ENCODE data around the gene BCL11A.

The BCL11A gene

GRCh38 chr2:60553495-60554073 is at the start of gene BCL11A:
TSS of gene BCL11A (minus strand) at chr2:60553654. CDS start at chr2:60553270, 384 bp downstream.
- Histone ChIP-seq H3K9me3 (ENCODE audit: severe bottlenecking) (no peaks in the 10 kb centered on the region), H3K36me3 (ENCODE audit: low read depth) (no peaks in the 10 kb centered on the region), H3K4me3 (ENCODE audit: severe bottlenecking) (peak within 1 kb of the TSS; percentile 50), H3K27me3 (ENCODE audit: insufficient read depth, poor library complexity, severe bottlenecking) (peaks cover 62% of the 10 kb centered on the region), H3K27ac (ENCODE audit: poor library complexity, severe bottlenecking) (peak within 1 kb of the TSS; percentile 74), H3K4me1 (ENCODE audit: insufficient read depth, poor library complexity, severe bottlenecking) (peaks cover 6% of the 10 kb centered on the region)
- ATAC-seq (ENCODE audit: low read depth) = peak; percentile 44
- TF ChIP-seq CTCF (IDR thresholded peaks at IDR 0.05; ENCODE audit: poor library complexity, severe bottlenecking) = no peak
- DNase-seq (ENCODE audit: low spot score) = no peak

GRCh38 chr2:60602828-60603532 is 49.5 kb upstream of the BCL11A start:
- Histone ChIP-seq H3K36me3 (ENCODE audit: low read depth) (no peaks in the 10 kb centered on the region), H3K4me3 (ENCODE audit: severe bottlenecking) (no peak overlapping the region), H3K27me3 (ENCODE audit: insufficient read depth, poor library complexity, severe bottlenecking) (no peaks in the 10 kb centered on the region), H3K4me1 (ENCODE audit: insufficient read depth, poor library complexity, severe bottlenecking) (peaks cover 10% of the 10 kb centered on the region), H3K27ac (ENCODE audit: poor library complexity, severe bottlenecking) (no peak overlapping the region), H3K9me3 (ENCODE audit: severe bottlenecking) (no peaks in the 10 kb centered on the region)
- no peak for TF ChIP-seq CTCF (IDR thresholded peaks at IDR 0.05; ENCODE audit: poor library complexity, severe bottlenecking)
- DNase-seq (ENCODE audit: low spot score) = no peak
- no peak for ATAC-seq (ENCODE audit: low read depth)

GRCh38 chr2:60602388-60602787 is 48.9 kb upstream of the BCL11A start:
- no peaks in the 10 kb centered on the region for H3K9me3 ChIP-seq (ENCODE audit: severe bottlenecking)
- peaks cover 10% of the 10 kb centered on the region for H3K4me1 ChIP-seq (ENCODE audit: insufficient read depth, poor library complexity, severe bottlenecking)
- H3K27me3 ChIP-seq (ENCODE audit: insufficient read depth, poor library complexity, severe bottlenecking) = no peaks in the 10 kb centered on the region
- TF ChIP-seq CTCF (IDR thresholded peaks at IDR 0.05; ENCODE audit: poor library complexity, severe bottlenecking) = no peak
- no peaks in the 10 kb centered on the region for H3K36me3 ChIP-seq (ENCODE audit: low read depth)
- no peak overlapping the region for H3K27ac ChIP-seq (ENCODE audit: poor library complexity, severe bottlenecking)
- DNase-seq (ENCODE audit: low spot score) (no peak), ATAC-seq (ENCODE audit: low read depth) (no peak)
- H3K4me3 ChIP-seq (ENCODE audit: severe bottlenecking) = no peak overlapping the region

GRCh38 chr2:60598271-60598670 is 44.8 kb upstream of the BCL11A start:
- Histone ChIP-seq H3K4me1 (ENCODE audit: insufficient read depth, poor library complexity, severe bottlenecking) (peaks cover 10% of the 10 kb centered on the region), H3K4me3 (ENCODE audit: severe bottlenecking) (no peak overlapping the region), H3K36me3 (ENCODE audit: low read depth) (no peaks in the 10 kb centered on the region), H3K27ac (ENCODE audit: poor library complexity, severe bottlenecking) (no peak overlapping the region), H3K27me3 (ENCODE audit: insufficient read depth, poor library complexity, severe bottlenecking) (no peaks in the 10 kb centered on the region), H3K9me3 (ENCODE audit: severe bottlenecking) (no peaks in the 10 kb centered on the region)
- ATAC-seq (ENCODE audit: low read depth) (no peak), DNase-seq (ENCODE audit: low spot score) (no peak)
- TF ChIP-seq CTCF (IDR thresholded peaks at IDR 0.05; ENCODE audit: poor library complexity, severe bottlenecking) = no peak

GRCh38 chr2:60597346-60597745 is 43.9 kb upstream of the BCL11A start:
- peaks cover 6% of the 10 kb centered on the region for H3K4me1 ChIP-seq (ENCODE audit: insufficient read depth, poor library complexity, severe bottlenecking)
- no peak for TF ChIP-seq CTCF (IDR thresholded peaks at IDR 0.05; ENCODE audit: poor library complexity, severe bottlenecking)
- ATAC-seq (ENCODE audit: low read depth) (no peak), DNase-seq (ENCODE audit: low spot score) (no peak)
- no peaks in the 10 kb centered on the region for H3K27me3 ChIP-seq (ENCODE audit: insufficient read depth, poor library complexity, severe bottlenecking)
- no peak overlapping the region for H3K27ac ChIP-seq (ENCODE audit: poor library complexity, severe bottlenecking)
- no peak overlapping the region for H3K4me3 ChIP-seq (ENCODE audit: severe bottlenecking)
- H3K9me3 ChIP-seq (ENCODE audit: severe bottlenecking) = no peaks in the 10 kb centered on the region
- H3K36me3 ChIP-seq (ENCODE audit: low read depth) = no peaks in the 10 kb centered on the region

All from RWPE2 (cell line).